Left cardiac atrium (tissue), 4 donors: ENCODE measurements around the gene HOXA2. TPM values are rescaled to one million over a fixed set of nuclear protein-coding genes. Genes with fewer than 3 reads are reported as not detected.
A peak's percentile ranks its signal among the peaks of the same experiment; 100 is the strongest.

Source experiments
- ATAC-seq, 2 donors: fragments of 200-7000 bp; cut with Tn5 transposase; one replicate each; pipeline ENCODE4 v1.9.1; 2020; ENCODE audit warnings: mild to moderate bottlenecking in 2 of 2, moderate library complexity in 2 of 2
- DNase-seq: peaks from one replicate; pipeline ENCODE4 v3.0.0-alpha.2; 2020
- intact Hi-C, 2 donors: fragments of 100-400 bp; cut with DNase I; formaldehyde crosslinking; loops; one replicate each; pipeline versions ENCODE4 v1.14.1 to v1.15.1; 2022 to 2023
- total RNA-seq, 2 donors: library from RNA; stranded (reverse); fragmentation: NEBNext Ultra II Directional; extraction: Animal tissue kit (Norgen Biotek cat#: 25700); gene quantifications; one replicate each; pipeline ENCODE4 v1.2.1, GENCODE V29; 2021
- donor health status: DM: no; HTN: yes; CAD: no.
- donor health status: DM: no; HTN: yes; CAD: no; lungs with severe emphysema.
- donor health status: DM: yes; HTN: yes; CAD: no.
- donor health status: Dilated cardiomyopathy.

HOXA2 gene
- total RNA-seq, 2 donors from 2014 or later = 0.13 to 0.38 TPM

DNA sequence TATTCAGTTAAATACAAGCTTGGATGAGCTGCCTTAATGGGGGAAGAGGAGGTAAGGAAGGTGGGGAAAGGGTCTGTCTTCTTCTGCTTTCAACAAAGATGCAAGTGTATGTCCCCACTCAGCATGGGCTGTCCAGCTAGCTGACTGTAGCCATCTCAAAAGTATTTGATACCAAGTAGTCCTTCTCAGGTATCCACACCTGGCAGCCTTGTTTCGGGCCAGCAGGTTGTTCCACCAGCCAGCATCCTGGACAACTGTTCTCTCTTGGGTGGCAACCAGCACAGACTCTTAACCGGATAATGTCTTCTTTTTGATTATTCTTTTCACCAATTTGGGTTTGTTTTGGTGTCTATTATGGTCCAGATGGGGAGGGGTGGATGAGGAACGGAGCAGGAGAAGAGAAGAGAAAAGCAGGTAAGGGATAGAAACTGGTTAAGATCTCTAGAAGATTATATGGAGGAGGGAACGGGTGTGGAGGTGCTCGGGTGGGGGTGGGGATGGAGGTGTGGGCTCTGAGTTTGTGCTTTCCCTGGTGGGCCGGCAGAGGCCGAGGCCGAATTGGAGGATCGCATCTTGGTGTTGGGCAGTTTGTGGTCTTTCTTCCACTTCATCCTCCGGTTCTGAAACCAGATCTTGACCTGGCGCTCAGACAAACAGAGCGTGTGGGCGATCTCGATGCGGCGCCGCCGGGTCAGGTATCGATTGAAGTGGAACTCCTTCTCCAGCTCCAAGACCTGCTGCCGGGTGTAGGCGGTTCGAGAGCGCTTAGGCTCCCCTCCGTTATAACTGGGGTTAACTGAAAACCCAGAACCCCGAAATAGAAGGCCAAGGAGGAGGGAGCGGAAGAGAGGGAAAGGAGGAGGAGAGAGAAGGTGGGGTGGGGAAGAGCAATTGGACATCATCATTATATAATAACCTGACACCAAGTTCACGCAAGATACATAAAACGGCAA is 26.6 kb upstream of the HOXA2 start:
- ATAC-seq = no peak
- intact Hi-C loops = no loop called here
- no peak for DNase-seq

DNA sequence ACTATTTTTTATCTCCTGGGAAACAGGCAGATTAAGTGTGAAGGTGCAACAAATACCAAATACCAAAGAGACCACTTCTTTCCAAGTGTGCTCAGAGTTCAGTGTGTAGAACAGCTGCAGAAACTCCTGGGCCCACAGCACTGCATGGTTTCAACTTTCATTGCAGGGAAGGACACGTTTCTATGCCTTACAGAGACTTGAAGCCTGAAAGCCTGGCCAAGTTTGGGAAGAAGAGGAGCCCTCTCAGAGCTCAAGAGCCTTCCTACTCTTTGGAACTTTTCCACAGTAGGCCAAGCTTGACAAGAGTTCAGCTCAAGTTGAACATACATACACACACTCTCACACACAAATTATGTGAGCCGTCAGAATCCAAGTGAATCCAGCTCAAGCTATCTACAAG is 25.6 kb upstream of the HOXA2 start:
- DNase-seq (no peak), ATAC-seq (no peak)
- intact Hi-C loops = no loop called here

DNA sequence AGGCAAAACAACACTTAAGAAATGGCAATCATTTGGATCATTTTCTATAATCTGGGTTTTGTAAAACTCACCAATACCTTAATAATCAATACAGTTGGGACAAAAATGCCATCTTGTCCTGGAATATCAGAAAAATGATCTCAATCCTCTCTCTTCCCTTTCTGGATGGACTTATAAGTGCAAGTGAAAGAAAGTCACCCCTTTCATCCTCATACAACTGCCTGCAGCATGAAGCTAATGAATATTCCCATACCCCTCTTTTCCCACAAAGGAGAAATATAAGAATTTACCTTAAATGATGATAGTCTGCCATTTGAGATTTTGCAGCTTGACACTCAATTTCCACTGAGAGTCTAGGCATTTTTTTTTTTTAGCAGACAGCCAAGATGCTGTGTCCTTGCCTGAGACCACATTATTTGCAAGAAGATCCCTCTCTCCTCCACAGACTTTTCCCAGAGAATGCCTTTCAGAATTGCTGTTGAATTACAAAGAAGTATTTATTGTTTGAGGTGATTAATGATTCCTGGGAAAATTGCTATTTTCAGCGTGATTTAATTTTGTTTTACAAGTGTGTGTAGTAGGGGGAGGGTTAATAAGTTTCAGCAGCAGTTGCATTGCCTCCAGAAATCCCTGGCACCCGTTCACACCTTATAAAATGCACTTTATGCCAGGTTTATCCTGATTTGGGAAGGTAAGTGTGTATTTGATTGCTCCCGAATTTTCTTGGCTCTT is 24.3 kb upstream of the HOXA2 start:
- no peak for DNase-seq
- ATAC-seq = no peak
- intact Hi-C loops = no loop called here

DNA sequence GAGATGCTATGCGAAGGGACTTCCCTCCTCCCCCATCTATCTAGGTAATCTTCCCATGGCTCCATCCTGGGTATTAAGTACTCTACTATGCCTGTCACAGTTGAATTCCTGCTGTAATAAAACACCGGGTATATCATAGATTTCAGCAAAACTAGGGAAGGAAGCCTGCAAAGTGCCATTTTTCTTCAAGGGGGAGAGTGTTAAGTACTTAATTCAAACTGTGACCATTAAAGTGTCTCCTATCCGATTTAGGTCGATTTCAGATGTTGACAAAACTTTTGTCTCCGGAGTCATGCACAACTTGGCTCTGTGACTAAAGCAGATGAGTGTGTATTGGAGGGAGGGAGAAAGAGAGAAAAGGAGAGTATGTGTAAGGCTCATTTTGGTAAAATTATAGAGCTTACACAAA is 23.5 kb upstream of the HOXA2 start:
- no peak for ATAC-seq
- no peak for DNase-seq
- intact Hi-C loops = no loop called here

DNA sequence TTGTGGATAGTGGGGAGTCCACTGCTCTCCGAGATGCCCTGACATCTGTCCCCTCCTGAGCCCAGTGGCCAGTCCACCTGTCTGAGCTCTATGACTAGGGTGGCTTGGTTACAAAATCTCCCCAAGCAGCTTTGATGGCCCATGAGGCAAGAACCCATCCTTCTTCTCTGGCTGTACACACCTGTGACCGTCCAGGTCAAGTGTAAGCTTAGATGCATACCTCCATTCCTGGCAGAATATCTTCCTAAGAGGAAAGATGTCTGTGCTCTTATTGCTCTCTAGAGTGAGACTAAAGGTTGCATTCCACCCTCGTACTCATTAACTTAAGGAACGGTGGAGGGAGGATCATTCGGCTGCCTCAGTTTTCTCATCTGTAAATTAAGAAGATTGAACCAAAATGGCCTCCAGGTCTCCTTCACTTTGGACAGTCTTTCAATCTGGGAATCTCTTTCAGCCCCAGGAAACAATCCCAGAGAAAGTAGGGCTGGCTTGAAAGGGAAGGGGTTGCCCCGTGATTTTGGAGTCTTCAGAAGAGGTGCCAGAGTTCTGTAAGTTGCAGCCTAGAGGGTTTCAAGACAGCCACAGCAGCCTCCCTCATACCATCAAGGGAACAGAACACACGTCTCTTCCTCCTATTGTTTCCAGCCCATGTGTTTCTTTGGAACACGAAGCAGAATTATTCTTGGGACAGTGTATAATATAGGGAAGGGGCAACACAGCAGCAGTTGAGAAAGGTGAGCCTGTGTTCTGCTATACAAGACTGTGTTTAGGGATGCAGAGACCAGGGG is 22.6 kb upstream of the HOXA2 start:
- intact Hi-C loops = no loop called here
- DNase-seq = no peak
- ATAC-seq = no peak

DNA sequence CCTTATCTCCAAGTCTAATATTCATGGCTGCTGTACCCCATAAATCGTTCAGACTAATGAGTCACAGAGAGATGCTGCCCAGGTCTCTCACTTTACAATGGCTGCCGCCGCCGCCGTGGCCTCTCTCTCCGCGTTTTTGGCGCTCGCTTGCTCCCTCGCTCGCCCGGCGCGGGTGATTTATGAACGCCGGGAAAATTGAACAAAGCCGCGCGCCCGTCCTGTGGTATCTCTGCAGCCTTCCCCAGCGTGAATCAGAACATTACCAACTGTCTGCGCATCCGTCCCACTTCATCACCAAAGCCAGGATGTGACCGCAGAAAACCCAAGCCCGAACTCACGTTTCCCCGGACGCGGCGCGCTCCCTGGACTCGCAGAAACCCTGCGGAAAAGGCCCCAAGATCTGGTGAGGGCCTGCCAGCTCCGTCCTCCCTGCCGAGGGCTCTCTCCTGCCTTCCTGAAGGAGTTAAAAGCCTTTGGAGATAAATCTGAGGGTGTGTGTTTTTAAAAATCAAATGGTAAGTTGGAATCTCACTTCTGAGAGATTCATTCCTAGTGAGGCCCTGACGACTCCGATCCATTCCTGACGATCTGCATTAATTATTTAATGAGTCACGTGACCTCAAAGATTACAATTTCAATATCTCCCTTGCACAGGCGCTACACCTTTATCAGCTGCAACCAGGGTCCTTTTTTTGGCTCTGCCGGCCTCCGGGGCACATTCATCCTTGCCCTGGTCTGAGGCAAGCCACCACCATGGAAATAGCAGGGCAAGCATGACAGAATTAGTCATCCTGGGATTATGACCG is 21.8 kb upstream of the HOXA2 start:
- intact Hi-C loops = no loop called here
- DNase-seq (no peak), ATAC-seq (no peak)

DNA sequence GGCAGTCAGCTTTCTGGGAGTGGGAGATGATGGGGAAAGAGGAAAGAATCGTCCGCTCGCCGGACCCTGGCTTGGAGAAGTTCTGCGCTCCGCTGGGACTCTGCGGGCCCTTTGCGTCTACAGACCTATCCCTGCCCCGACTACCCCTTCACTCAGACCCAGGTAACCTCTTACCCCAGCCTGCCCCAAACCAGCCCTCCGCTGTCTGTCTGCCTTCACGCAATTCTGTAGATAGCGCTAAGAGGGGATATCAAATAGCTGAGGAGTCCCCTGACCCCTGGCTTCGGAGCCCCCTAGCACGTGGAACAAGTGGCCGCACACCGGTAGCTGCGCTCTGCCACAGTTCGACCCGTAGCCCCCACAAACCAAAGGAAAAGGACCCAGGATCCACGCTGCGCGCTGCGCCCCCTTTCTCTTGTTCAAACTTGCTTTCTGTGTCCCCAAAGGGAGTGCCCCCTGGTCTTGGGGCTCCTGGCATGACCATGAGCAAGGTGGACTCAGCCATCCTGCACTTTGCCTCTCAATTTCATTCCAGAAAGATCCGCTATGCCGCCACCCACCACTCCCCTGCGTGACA is 21.1 kb upstream of the HOXA2 start:
- ATAC-seq (no peak), DNase-seq (no peak)
- intact Hi-C loops = no loop called here

DNA sequence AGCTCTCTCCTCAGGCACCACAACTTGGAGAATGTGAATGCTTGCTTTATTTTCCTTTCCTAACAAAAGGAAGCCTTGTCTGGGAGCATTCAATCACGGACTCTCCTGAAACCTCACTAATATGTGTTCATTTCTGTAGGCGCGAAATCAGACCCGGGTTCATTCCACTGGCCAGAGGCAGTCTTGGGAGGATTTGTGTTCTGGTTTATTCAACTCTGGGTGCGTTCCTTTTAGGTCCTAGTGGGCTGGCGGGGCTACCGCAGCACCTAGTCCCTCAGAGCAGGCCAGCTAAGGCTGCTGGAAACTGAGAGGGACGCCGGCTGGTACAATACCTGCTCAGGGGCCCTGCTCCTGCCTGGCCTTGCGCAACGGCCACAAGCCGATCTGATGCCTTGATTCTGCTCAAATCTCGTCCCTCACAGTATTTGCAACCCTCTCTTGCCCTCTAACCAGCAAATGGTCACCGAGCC is 20.6 kb upstream of the HOXA2 start:
- DNase-seq (no peak), ATAC-seq (no peak)
- intact Hi-C loops = no loop called here

DNA sequence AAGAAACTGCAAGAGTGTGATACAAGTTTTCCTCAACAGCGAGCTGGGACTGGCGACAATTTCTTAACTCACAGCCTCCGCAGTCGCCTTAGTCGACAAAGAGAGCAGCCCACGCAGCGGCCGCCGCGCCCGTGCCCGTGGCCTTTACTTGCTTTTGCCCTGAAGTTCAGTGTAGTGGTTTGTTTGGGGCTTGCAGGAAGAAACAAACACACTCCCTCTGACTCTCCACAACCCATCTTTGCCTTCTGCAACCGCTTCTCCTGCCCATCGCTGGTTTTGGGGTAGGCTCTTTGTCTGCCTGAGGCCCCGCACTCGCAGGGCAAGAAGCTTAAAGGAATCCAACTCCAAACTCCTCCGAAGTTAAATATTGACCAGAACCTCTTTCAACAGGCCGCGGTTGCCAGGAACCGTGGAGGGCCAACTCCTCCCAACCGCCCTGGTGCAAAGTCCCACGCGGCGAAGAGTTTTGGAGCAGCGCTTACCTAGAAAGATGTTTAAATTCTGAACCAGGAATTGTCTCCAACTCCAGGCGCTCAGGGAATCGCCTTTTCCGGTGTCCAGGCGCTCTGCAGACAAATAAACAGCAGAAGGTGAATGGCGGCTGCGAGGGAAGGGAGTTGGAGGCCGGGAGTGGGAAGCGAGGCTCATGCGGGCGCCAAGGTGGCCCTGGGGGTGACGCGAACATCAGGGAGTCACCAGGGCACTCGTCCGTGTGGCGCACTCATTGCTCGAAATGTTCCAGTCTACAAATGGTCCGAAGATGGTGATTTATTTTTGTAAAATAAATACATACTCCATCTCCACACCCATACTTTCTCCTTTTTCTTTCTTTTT is 19.8 kb upstream of the HOXA2 start:
- ATAC-seq (no peak), DNase-seq (no peak)
- intact Hi-C loops = no loop called here

DNA sequence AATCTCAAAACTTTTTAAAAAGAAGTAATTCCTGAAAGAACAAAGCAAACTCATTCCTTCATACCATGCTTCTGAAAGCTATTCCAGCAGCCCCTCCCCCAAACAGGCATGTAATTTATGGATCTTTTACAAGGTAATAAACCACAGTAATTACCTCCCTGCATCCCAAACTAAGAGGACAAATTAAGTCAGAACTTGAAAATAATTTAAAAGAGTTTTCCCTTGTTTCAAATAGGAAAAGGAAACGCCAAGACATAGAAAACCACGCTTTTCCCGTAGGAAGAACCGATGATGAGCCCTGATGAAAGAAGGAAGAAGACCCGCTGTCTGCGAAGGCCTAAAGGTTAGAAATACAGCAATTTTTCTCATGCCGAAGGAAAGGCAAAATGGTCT is 19.2 kb upstream of the HOXA2 start:
- no peak for DNase-seq
- ATAC-seq = no peak
- intact Hi-C loops = no loop called here

DNA sequence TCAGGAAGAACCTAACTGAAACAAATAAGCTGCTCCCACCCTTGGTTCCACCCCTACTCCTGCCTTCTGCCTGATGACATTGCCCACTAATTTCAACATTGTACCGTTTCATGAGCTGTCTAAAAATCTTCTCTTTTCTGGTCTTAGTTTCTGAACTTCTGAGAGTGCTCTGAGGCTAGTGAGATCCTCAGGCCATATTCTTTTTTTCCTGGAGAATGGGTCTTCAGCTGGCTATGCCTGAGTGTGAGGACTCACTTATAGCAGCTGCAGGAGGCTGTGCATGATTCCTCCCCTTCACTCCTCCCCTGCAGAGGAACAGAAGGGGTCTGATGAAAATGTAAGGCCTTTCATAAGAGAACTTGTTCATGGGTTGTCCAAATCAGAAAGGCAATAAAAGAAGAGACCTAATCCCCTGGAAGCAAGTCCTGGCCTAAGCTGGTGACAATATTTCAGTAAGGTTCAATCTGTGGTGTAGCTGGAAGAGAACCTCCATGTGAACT is 17.0 kb upstream of the HOXA2 start:
- intact Hi-C loops = no loop called here
- ATAC-seq (no peak), DNase-seq (no peak)

DNA sequence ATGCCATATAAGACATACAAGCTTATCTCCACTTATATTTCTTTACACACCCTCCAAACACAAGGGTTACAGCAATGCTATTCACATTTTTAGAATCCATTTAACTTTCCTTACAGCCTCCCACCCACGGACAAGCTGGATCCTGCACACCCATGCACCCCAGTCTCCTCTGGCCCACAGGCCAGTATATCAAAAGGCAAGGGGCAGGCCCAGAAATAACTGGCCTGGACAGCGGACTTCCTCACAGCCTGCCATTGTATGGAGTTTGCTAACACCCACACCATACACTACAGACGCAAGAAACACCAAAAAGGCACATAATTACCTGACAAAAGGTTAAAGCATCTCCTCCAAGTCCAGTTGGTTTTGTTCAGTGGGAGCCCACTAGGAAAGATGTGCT is 16.1 kb upstream of the HOXA2 start:
- ATAC-seq (no peak), DNase-seq (no peak)
- intact Hi-C loops = no loop called here

DNA sequence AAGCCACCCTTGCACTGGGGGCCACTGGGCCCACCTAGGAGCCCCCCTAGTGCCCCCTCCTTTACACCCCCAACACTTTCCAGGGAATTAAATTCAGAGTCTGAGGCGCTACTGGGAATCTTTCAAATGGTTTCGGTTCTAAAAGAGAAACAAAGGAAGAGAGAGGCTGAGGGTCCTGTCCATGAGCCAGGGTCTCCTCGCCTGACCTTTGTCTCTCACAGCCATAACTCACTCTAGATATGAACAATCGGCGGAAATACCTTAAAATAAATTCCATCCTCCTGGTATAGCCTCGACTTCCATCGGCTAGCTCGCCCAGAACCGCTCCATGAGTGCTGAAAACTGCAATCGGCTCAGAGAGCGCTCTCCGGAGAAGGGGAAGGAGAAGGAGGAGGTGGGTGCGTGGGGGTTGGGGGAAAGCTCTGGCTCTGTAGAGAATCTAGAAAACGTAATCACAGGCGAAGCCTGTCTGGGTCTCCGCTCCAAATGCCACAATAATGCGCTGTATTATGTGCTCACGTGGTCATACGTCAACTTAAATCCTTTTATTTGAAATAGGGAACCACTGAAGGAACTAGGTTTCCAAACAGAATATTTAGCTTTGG is 15.5 kb upstream of the HOXA2 start:
- DNase-seq (no peak), ATAC-seq (peak; percentile 10 to 32)
- intact Hi-C loops = no loop called here

DNA sequence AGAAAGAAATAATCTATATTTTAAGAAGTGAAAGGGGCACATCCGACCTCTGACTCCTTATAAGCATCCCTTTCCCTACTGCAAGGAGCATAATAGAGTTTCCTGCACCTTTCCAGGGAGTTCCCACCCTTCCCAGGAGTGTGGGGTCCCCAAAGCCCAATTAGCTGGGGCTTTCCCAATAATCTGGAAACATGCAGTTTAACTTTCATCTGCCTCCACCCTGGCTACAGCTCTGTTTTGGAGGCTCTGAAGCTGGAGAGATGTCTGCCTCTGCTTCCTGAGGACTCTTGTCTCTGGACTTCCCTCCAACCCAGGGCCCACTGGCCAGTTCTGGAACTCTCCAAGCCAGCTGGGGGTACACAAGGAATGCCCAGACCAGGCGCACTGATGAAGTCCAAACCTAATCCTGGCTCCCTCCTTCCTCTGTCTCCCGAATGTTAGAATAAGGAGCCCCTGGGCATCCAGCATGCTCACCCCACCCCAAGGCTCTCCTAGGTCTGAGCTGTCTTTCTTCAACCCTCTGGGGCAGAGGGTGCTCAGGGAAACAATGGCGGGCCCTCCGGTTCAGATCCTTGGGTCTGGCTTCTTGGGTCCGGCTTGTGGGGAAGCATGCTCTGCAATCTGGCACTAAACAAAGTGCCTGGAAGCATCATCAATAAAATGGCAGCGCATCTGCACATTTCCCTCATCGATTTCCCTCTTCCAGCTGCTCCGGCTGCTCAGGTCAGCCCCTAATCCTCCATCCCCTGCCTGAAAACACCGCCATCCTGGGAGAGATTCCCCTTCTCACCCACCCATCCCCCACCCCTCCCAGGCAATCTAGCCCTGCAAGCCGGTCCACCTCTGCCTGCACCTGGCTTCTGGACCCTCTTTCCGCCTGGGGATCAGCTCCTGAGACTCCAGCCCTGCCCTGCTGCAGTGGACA is 14.7 kb upstream of the HOXA2 start:
- DNase-seq = no peak
- intact Hi-C loops = no loop called here
- ATAC-seq = no peak

DNA sequence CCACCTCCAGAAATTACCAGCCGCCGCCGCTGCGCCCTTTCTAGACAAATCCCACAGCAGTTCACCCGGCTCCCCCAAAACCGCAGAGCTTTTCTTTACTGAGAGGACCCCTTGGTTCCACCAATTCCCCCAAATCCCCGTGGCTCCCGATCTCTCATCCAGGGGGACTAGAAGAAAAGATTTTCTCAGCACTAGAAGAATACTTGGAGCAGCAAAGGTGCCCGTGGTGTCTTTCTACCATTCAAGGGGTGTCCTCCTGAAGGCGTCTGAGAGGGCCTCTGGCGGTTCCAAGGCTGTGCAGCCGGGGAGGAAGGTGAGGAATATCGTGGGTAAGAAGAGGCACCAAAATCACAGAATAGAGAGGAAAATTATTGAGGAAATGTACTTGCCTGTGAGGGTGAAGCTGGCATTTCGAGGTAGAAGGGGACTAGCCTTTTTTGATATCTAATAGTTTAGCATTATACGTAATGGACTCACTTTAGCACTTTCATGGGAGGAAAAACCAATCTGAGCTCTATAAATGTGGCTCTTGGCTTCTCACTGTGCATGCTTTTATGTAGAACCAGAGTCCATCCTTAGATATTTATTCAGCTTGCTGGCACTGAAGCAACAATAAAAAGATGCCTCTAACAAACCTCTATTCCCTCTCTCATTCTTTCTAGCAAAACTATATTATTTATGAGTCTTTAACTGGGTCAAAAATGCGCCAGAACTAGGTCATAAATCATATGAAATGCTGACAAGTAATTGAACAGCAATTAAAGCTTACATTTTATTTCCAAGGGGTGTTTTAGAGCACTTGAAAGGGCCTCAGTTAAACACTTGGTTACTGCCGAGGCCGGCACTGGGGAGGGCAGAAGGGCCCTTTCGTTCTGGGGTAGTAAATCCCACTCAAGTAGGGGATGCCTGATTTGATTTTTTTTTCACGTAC is 13.8 kb upstream of the HOXA2 start:
- intact Hi-C loops = no loop called here
- ATAC-seq = no peak
- no peak for DNase-seq
